Panc1 (cell line): ENCODE measurements around the gene GDI1. TPM values are rescaled to one million over a fixed set of nuclear protein-coding genes. Genes with fewer than 3 reads are reported as not detected.

ENCODE experiments used
- ATAC-seq: fragments of 200-7000 bp; cut with Tn5 transposase; 2 replicates; pipeline ENCODE4 v1.9.1; 2020; ENCODE audit warnings: mild to moderate bottlenecking, moderate library complexity
- BruUV-seq: library from RNA; stranded (reverse); fragments of 400-500 nt; replicated peaks from 2 replicates; lab custom pipeline; 2021; lab: Mats Ljungman, UMichigan
- CTCF ChIA-PET: fragments of 300-600 bp; sonication (Branson Sonifier 250); formaldehyde crosslinking; loops from one replicate; lab custom pipeline; 2022; ENCODE audit warnings: antibody characterized with exemption; lab: Charles Lee
- POLR2A ChIA-PET: fragments of 300-600 bp; sonication (Branson Sonifier 250); formaldehyde crosslinking; loops from one replicate; lab custom pipeline; 2022; ENCODE audit warnings: antibody characterized with exemption; lab: Charles Lee
- DNase-seq: peaks from one replicate; pipeline ENCODE4 v3.0.0-alpha.2; 2010; ENCODE audit warnings: low read depth, low spot score
- H3K27ac ChIP-seq: 2 replicates; pipeline ENCODE4 v1.5.1; 2011; ENCODE audit warnings: mild to moderate bottlenecking, low read length, inconsistent platforms
- H3K27me3 ChIP-seq: fragments of 200-500 bp; sonication (Bioruptor generic); 2 replicates; pipeline ENCODE4 v1.6.0; 2014; ENCODE audit warnings: low read length, inconsistent platforms; ENCODE audit not compliant: control insufficient read depth, insufficient read depth
- H3K36me3 ChIP-seq: fragments of 200-500 bp; sonication (Bioruptor generic); 2 replicates; pipeline ENCODE4 v1.5.1; 2014; ENCODE audit warnings: inconsistent platforms, mild to moderate bottlenecking, low read length, moderate library complexity; ENCODE audit not compliant: control insufficient read depth, insufficient read depth
- H3K4me1 ChIP-seq: 2 replicates; pipeline ENCODE4 v1.5.1; 2011; ENCODE audit warnings: inconsistent platforms, mild to moderate bottlenecking, low read length, moderate library complexity; ENCODE audit not compliant: control insufficient read depth, insufficient read depth
- H3K4me3 ChIP-seq, 2 experiments: 2 replicates each; pipeline ENCODE4 v1.5.1; 2011 to 2012; ENCODE audit warnings: low read depth in 2 of 2, low read length in 2 of 2, mild to moderate bottlenecking in 2 of 2, inconsistent platforms in 1 of 2, moderate library complexity in 1 of 2
- H3K9me3 ChIP-seq: fragments of 200-500 bp; sonication (Bioruptor generic); 2 replicates; pipeline ENCODE4 v1.5.1; 2014; ENCODE audit warnings: low read depth, mild to moderate bottlenecking, inconsistent platforms, low read length, moderate library complexity; ENCODE audit not compliant: control insufficient read depth, insufficient read depth
- CTCF ChIP-seq: fragments of 450-650 bp; IDR thresholded peaks from 2 replicates; pipeline ENCODE4 v1.5.1; 2017; ENCODE audit warnings: mild to moderate bottlenecking
- POLR2AphosphoS5 ChIP-seq: IDR thresholded peaks from 2 replicates; pipeline ENCODE4 v1.6.1; 2012; ENCODE audit warnings: mild to moderate bottlenecking, low read depth, low read length, moderate library complexity
- REST ChIP-seq, 2 experiments: IDR thresholded peaks; 2 replicates each; pipeline ENCODE4 v1.6.1; 2011 to 2012; ENCODE audit warnings: low read depth in 2 of 2, control low read depth in 1 of 2, low read length in 1 of 2, mild to moderate bottlenecking in 1 of 2, moderate library complexity in 1 of 2; ENCODE audit not compliant: insufficient read depth in 1 of 2
- SIN3A ChIP-seq: IDR thresholded peaks from 2 replicates; pipeline ENCODE4 v1.6.1; 2012; ENCODE audit warnings: low read depth, mild to moderate bottlenecking, low read length, moderate library complexity, borderline replicate concordance; ENCODE audit not compliant: insufficient read depth
- TCF7L2 ChIP-seq: IDR thresholded peaks from 2 replicates; pipeline ENCODE4 v1.6.1; 2011; ENCODE audit warnings: mild to moderate bottlenecking, low read depth, low read length, inconsistent platforms
- in situ Hi-C: cut with HindIII; loops from 2 replicates; pipeline ENCODE4 v1.10.0; 2016; ENCODE audit warnings: low sequenced_read_pairs, low pct_unique_long_range_greater_than_20kb
- intact Hi-C: fragments of 100-400 bp; cut with micrococcal nuclease; formaldehyde crosslinking; loops from one replicate; pipeline ENCODE4 v1.10.0; 2022; ENCODE audit not compliant: unreplicated experiment
- total RNA-seq: library from RNA; stranded (reverse); gene quantifications from one replicate; pipeline ENCODE4 v1.2.1, GENCODE V29; 2021; ENCODE audit not compliant: unreplicated experiment

GDI1 gene
- total RNA-seq, 1 experiment from 2014 or later, result 317 TPM

GRCh38 chrX:154430916-154431315, 6.0 kb upstream of the GDI1 start:
- H3K27me3 ChIP-seq, result no peaks in the 10 kb centered on the region
- ATAC-seq, result no peak
- ChIA-PET POLR2A (interaction anchor here (0.6 kb wide), 1 partner anchor 84 kb away, joined by 3 read pairs; no protein-coding TSS in a partner anchor), CTCF (no interaction called here)
- H3K27ac ChIP-seq, result peak overlapping the region; percentile 18; the same call in 1 of the 2 replicates
- BruUV-seq, result no TSS peak
- no peak for TF ChIP-seq CTCF
- no peak for TF ChIP-seq REST (IDR thresholded peaks at IDR 0.05; ENCODE audit: insufficient read depth in 1 of 2, low read depth in 2 of 2, low read length in 1 of 2)
- TF ChIP-seq POLR2AphosphoS5, result no peak
- no peak for TF ChIP-seq TCF7L2
- TF ChIP-seq SIN3A, result no peak
- peaks cover 26% of the 10 kb centered on the region for H3K4me1 ChIP-seq
- intact Hi-C loops, result no loop called here
- in situ Hi-C loops, result no loop called here
- no peak for DNase-seq
- peaks cover 6% of the 10 kb centered on the region for H3K36me3 ChIP-seq
- no peak overlapping the region for H3K4me3 ChIP-seq
- no peaks in the 10 kb centered on the region for H3K9me3 ChIP-seq

GRCh38 chrX:154431341-154431740, 5.6 kb upstream of the GDI1 start:
- TF ChIP-seq POLR2AphosphoS5 (no peak), SIN3A (no peak), TCF7L2 (no peak), REST (IDR thresholded peaks at IDR 0.05; ENCODE audit: insufficient read depth in 1 of 2, low read depth in 2 of 2, low read length in 1 of 2) (no peak), CTCF (no peak)
- H3K4me3 ChIP-seq, result no peak overlapping the region
- ChIA-PET POLR2A (interaction anchor here (0.6 kb wide), 1 partner anchor 84 kb away, joined by 3 read pairs; no protein-coding TSS in a partner anchor), CTCF (no interaction called here)
- H3K27me3 ChIP-seq, result no peaks in the 10 kb centered on the region
- H3K36me3 ChIP-seq, result peaks cover 6% of the 10 kb centered on the region
- DNase-seq (no peak), ATAC-seq (no peak)
- no peak overlapping the region for H3K27ac ChIP-seq
- peaks cover 26% of the 10 kb centered on the region for H3K4me1 ChIP-seq
- no TSS peak for BruUV-seq
- intact Hi-C loops (no loop called here), in situ Hi-C loops (no loop called here)
- H3K9me3 ChIP-seq, result no peaks in the 10 kb centered on the region
